NCI-H1417 treated with DMSO at 0.1 percent for 48 hours (cell line): ENCODE results near the gene PSMD2.

Source experiments
- DNase-seq: peaks from one replicate; lab custom pipeline; 2025; lab: John Stamatoyannopoulos, UW

The PSMD2 gene

DNA sequence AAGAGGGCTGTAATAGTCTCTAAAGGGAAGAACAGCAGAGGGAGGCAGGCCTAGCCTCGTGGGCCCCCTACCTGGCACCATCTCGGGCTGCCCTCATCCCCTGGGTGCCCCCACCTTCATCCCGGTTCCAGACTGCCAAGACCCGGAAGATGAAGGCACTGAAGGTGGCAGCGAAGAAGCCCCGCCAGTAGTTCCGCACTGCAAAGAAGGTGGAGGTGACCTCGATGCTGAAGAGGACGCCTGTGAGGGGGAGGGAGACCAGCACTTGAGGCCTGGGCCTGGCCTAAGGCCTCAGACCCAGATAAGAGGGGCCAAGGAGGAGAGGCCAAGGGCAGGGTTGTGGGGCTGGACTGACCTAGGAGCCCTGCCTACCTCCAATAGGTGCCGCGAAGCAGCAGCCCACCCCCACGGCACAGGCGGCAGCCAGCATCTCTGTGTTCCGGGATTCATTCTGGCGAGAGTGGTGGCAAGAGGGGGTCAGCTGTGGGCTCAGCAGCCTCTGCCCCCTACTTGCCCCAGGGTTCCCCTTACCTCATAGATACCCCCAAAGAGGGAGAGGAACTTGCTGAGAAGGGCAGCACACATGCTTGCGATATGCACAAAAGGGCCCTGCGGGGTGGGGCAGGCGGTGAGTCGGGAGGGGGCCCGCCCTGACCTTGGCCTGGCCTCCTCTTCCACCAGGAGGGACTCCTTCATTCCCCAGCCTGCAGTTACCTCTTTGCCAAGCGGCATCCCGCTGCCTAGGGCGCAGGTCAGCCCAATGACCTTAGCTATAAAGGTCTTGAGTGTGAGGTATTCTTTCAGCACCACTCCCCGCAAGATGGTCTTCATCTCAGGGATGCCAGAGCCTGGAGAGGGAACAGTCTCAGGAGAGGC, 58.4 kb downstream of the PSMD2 start:
- DNase-seq, result no peak

- no peak for DNase-seq
Observed at GRCh38 chr3:184358124-184358767, 59.2 kb downstream of the PSMD2 start.
